PC-9 (cell line): ENCODE results near the gene MED9. TPM values are rescaled to one million over a fixed set of nuclear protein-coding genes. Genes with fewer than 3 reads are reported as not detected.
A peak's percentile ranks its signal among the peaks of the same experiment; 100 is the strongest.
"Not testable (repeated sequence)": the region's sequence is repeated elsewhere in the genome, so short reads cannot be mapped to it uniquely, and the experiment has no call there.

Experiments
- Bru-seq: library from RNA; stranded (reverse); fragments of 400-500 nt; gene quantifications from one replicate; lab custom pipeline; 2021; lab: Mats Ljungman, UMichigan
- BruChase-seq, 2 experiments: library from RNA; stranded (reverse); fragments of 400-500 nt; gene quantifications; one replicate each; lab custom pipeline; 2021; lab: Mats Ljungman, UMichigan
- BruUV-seq: library from RNA; stranded (reverse); fragments of 400-500 nt; replicated peaks from 2 replicates; lab custom pipeline; 2021; lab: Mats Ljungman, UMichigan
- CTCF ChIA-PET: fragments of 300-600 bp; sonication (Branson Sonifier 250); formaldehyde crosslinking; loops from one replicate; lab custom pipeline; 2022; ENCODE audit warnings: antibody characterized with exemption; lab: Charles Lee
- POLR2A ChIA-PET: fragments of 300-600 bp; sonication (Branson Sonifier 250); formaldehyde crosslinking; loops from one replicate; lab custom pipeline; 2022; ENCODE audit warnings: antibody characterized with exemption; ENCODE audit not compliant: unreplicated experiment; lab: Charles Lee
- DNase-seq, 2 experiments: peaks; one replicate each; pipeline versions ENCODE4 v3.0.0 to v3.0.0-alpha.2; 2015 to 2022; ENCODE audit warnings: mixed read lengths in 1 of 2
- H2AFZ ChIP-seq: fragments of 200-600 bp; sonication (generic); 2 replicates; pipeline ENCODE4 v1.8.1; 2017; ENCODE audit warnings: antibody characterized with exemption
- H3F3A ChIP-seq: fragments of 200-600 bp; sonication (generic); 2 replicates; pipeline ENCODE4 v1.8.1; 2017; ENCODE audit warnings: antibody characterized with exemption, mild to moderate bottlenecking, low read depth; ENCODE audit not compliant: insufficient read depth
- H3K27ac ChIP-seq: fragments of 200-600 bp; sonication (generic); 2 replicates; pipeline ENCODE4 v1.6.1; 2016; ENCODE audit warnings: mixed run types
- H3K27me3 ChIP-seq: fragments of 200-600 bp; sonication (generic); 2 replicates; pipeline ENCODE4 v1.6.1; 2016; ENCODE audit warnings: low read depth, mixed run types; ENCODE audit not compliant: insufficient read depth
- H3K36me3 ChIP-seq: fragments of 200-600 bp; sonication (generic); 2 replicates; pipeline ENCODE4 v1.6.1; 2016; ENCODE audit warnings: low read depth, mixed run types
- H3K4me1 ChIP-seq: fragments of 200-600 bp; sonication (generic); replicated peaks from 2 replicates; pipeline ENCODE4 v1.6.1; 2016; ENCODE audit warnings: mixed run types; ENCODE audit not compliant: insufficient read depth
- H3K4me2 ChIP-seq: fragments of 200-600 bp; sonication (generic); 2 replicates; pipeline ENCODE4 v1.6.1; 2017; ENCODE audit warnings: mixed run types
- H3K4me3 ChIP-seq: fragments of 200-600 bp; sonication (generic); 2 replicates; pipeline ENCODE4 v1.6.1; 2016; ENCODE audit warnings: mixed run types
- H3K79me2 ChIP-seq: fragments of 200-600 bp; sonication (generic); 2 replicates; pipeline ENCODE4 v1.6.1; 2017; ENCODE audit warnings: low read depth, mixed run types
- H3K9me2 ChIP-seq: fragments of 200-600 bp; sonication (generic); 2 replicates; pipeline ENCODE4 v1.8.1; 2017; ENCODE audit warnings: mild to moderate bottlenecking; ENCODE audit not compliant: insufficient read depth
- H3K9me3 ChIP-seq: fragments of 200-600 bp; sonication (generic); 2 replicates; pipeline ENCODE4 v1.8.1; 2016; ENCODE audit warnings: low read depth; ENCODE audit not compliant: insufficient read depth
- H4K20me1 ChIP-seq: fragments of 200-600 bp; sonication (generic); 2 replicates; pipeline ENCODE4 v1.8.1; 2017; ENCODE audit not compliant: insufficient read depth
- CTCF ChIP-seq: fragments of 200-600 bp; sonication (generic); conservative IDR thresholded peaks from 2 replicates; pipeline ENCODE4 v1.6.1; 2017; ENCODE audit warnings: mixed run types, antibody characterized with exemption, mild to moderate bottlenecking, moderate library complexity
- EZH2 ChIP-seq: fragments of 200-600 bp; sonication (generic); IDR thresholded peaks from 2 replicates; pipeline ENCODE4 v1.8.0; 2017; ENCODE audit warnings: antibody characterized with exemption, low read depth
- intact Hi-C: fragments of 100-400 bp; cut with micrococcal nuclease; formaldehyde crosslinking; loops from one replicate; pipeline ENCODE4 v1.10.0; 2022; ENCODE audit not compliant: unreplicated experiment
- long read RNA-seq: library from polyadenylated mRNA; stranded (forward); transcript quantifications from one replicate; pipeline ENCODE4 v2.0.0, GENCODE V29; 2022
- total RNA-seq: library from RNA; stranded (reverse); gene quantifications from 2 replicates; pipeline ENCODE4 v1.2.3, GENCODE V29; 2021

Gene MED9, protein sequence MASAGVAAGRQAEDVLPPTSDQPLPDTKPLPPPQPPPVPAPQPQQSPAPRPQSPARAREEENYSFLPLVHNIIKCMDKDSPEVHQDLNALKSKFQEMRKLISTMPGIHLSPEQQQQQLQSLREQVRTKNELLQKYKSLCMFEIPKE
- total RNA-seq (14.6 and 15.8 TPM in 2 replicates), Bru-seq, nascent RNA (percentile 89 among the genes with signal in this experiment), BruChase-seq, experiment 1, labeled RNA remaining after a 2-hour chase (percentile 76 among the genes with signal in this experiment), BruChase-seq, experiment 2, labeled RNA remaining after a 6-hour chase (percentile 53 among the genes with signal in this experiment)
- long read RNA-seq, transcript MED9-201 (2 exons, 2,228 nt): major isoform, 20 of 24 reads
- long read RNA-seq, partial matches to known transcripts: 0 of 24 reads
- long read RNA-seq, other reads (novel, unspliced or antisense): 4 of 24 reads

GRCh38 chr17:17476865-17477467, at the start of gene MED9:
MED9 (plus strand) TSS chr17:17477000; CDS start chr17:17477042, 42 bp downstream.
- no peak for TF ChIP-seq EZH2
- no peak for TF ChIP-seq CTCF
- H3K27ac ChIP-seq: peak within 1 kb of the TSS; percentile 51
- H2AFZ ChIP-seq: peak within 1 kb of the TSS; percentile 100
- H3K4me2 ChIP-seq: peak within 1 kb of the TSS; percentile 98
- peaks cover 10% of the 10 kb centered on the region for H3K4me1 ChIP-seq
- H3K9me2 ChIP-seq: no peaks in the 10 kb centered on the region
- ChIA-PET POLR2A (no interaction called here), CTCF (interaction anchor here (0.5 kb wide), 1 partner anchor 107 kb away, joined by 5 read pairs; no protein-coding TSS in a partner anchor)
- TSS peak; percentile 66 for BruUV-seq
- H3K27me3 ChIP-seq: peaks cover 44% of the 10 kb centered on the region
- H3K36me3 ChIP-seq: peaks cover 10% of the 10 kb centered on the region; the same call in 1 of the 2 replicates
- intact Hi-C loops: no loop called here
- DNase-seq: peak; percentile 75 to 87
- peaks cover 25% of the 10 kb centered on the region for H4K20me1 ChIP-seq
- H3K79me2 ChIP-seq: peaks cover 47% of the 10 kb centered on the region
- H3F3A ChIP-seq: peaks cover 9% of the 10 kb centered on the region; the same call in 1 of the 2 replicates
- peak within 1 kb of the TSS; percentile 90 for H3K4me3 ChIP-seq
- H3K9me3 ChIP-seq: no peaks in the 10 kb centered on the region

- peaks cover 61% of the 10 kb centered on the region for H3K27me3 ChIP-seq
- no peak overlapping the region for H3K27ac ChIP-seq
- no peak overlapping the region for H3K4me3 ChIP-seq
- BruUV-seq: no TSS peak
- DNase-seq: no peak
- no peaks in the 10 kb centered on the region for H3K9me2 ChIP-seq
- CTCF ChIA-PET: no interaction called here
- H3F3A ChIP-seq: no peaks in the 10 kb centered on the region
- H3K36me3 ChIP-seq: no peaks in the 10 kb centered on the region
- no peaks in the 10 kb centered on the region for H4K20me1 ChIP-seq
- H3K4me1 ChIP-seq: no peaks in the 10 kb centered on the region
- intact Hi-C loops: no loop called here
- no peaks in the 10 kb centered on the region for H3K79me2 ChIP-seq
- H3K9me3 ChIP-seq: peaks cover 6% of the 10 kb centered on the region; the same call in 1 of the 2 replicates
- POLR2A ChIA-PET: no interaction called here
- H2AFZ ChIP-seq: no peak overlapping the region
- H3K4me2 ChIP-seq: no peak overlapping the region
- TF ChIP-seq CTCF: no peak
Measured at GRCh38 chr17:17429222-17429621, 47.6 kb upstream of the MED9 start.

DNA sequence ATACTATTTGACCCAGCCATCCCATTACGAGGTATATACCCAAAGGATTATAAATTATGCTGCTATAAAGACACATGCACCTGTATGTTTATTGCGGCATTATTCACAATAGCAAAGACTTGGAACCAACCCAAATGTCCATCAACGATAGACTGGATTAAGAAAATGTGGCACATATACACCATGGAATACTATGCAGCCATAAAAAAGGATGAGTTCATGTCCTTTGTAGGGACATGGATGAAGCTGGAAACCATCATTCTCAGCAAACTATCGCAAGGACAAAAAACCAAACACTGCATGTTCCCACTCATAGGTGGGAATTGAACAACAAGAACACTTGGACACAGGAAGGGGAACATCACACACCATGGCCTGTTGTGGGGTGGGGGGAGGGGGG, 45.9 kb upstream of the MED9 start:
- CTCF ChIA-PET, H3K4me3 ChIP-seq, H3K27ac ChIP-seq, POLR2A ChIA-PET, intact Hi-C loops, H3K79me2 ChIP-seq, H3K4me1 ChIP-seq, H3K4me2 ChIP-seq, H3K36me3 ChIP-seq, BruUV-seq, H3K9me2 ChIP-seq, H2AFZ ChIP-seq, DNase-seq, H3K9me3 ChIP-seq, H3F3A ChIP-seq, H4K20me1 ChIP-seq: not testable (repeated sequence)
- peaks cover 72% of the 10 kb centered on the region for H3K27me3 ChIP-seq
